Lower leg skin (tissue), 3 donors: ENCODE results near the gene AP3D1.

Source experiments
- CTCF ChIP-seq, 3 donors: fragments of 450-650 bp; IDR thresholded peaks; one replicate each; pipeline ENCODE4 v1.5.1; 2016; ENCODE audit warnings: antibody characterized with exemption in 3 of 3, mild to moderate bottlenecking in 3 of 3, moderate library complexity in 2 of 3
- POLR2A ChIP-seq, 2 donors: fragments of 450-650 bp; IDR thresholded peaks; one replicate each; pipeline ENCODE4 v1.6.1; 2016 to 2017; ENCODE audit warnings: antibody characterized with exemption in 2 of 2, mild to moderate bottlenecking in 1 of 2, moderate library complexity in 1 of 2

GRCh38 chr19:2192862-2193261, 41.5 kb upstream of the AP3D1 start:
- TF ChIP-seq CTCF (IDR thresholded peaks at IDR 0.05) = no peak
- no peak for TF ChIP-seq POLR2A (IDR thresholded peaks at IDR 0.05)
